HepG2 (cell line): ENCODE data around the gene QKI.

ENCODE experiments used
- CHCHD3 ChIP-seq: sonication (generic); formaldehyde crosslinking; IDR thresholded peaks from 2 replicates; pipeline ENCODE4 v1.8.0; 2022; ENCODE audit warnings: mild to moderate bottlenecking, missing genetic modification reagents, moderate library complexity
- EP300 ChIP-seq, 3 experiments: sonication (generic) in 1 of 3; formaldehyde crosslinking in 1 of 3; IDR thresholded peaks; 2 replicates each; pipeline versions ENCODE4 v1.5.1 to v1.6.1; 2011 to 2020; ENCODE audit warnings: low read depth in 2 of 3, low read length in 2 of 3, borderline replicate concordance in 1 of 3, improper control_type of control experiment in 1 of 3, mild to moderate bottlenecking in 1 of 3, missing genetic modification reagents in 1 of 3, moderate library complexity in 1 of 3
- POLR2A ChIP-seq, 2 experiments: IDR thresholded peaks; 2 replicates each; pipeline ENCODE4 v1.6.1; 2011; ENCODE audit warnings: low read depth in 2 of 2, low read length in 2 of 2, mild to moderate bottlenecking in 1 of 2, moderate library complexity in 1 of 2; ENCODE audit not compliant: insufficient read depth in 1 of 2
- POLR2AphosphoS5 ChIP-seq: IDR thresholded peaks from 2 replicates; pipeline ENCODE4 v1.6.1; 2012; ENCODE audit warnings: low read depth, low read length
- RAD21 ChIP-seq: fragments of 450-650 bp; formaldehyde crosslinking; IDR thresholded peaks from 2 replicates; pipeline ENCODE4 v1.5.0; 2020; ENCODE audit warnings: mild to moderate bottlenecking
- YEATS2 ChIP-seq: sonication (generic); formaldehyde crosslinking; IDR thresholded peaks from 2 replicates; pipeline ENCODE4 v1.4.0; 2020; ENCODE audit warnings: missing genetic modification reagents, borderline replicate concordance
- ZNF558 ChIP-seq: sonication (generic); formaldehyde crosslinking; IDR thresholded peaks from 2 replicates; pipeline ENCODE4 v1.9.0; 2022; ENCODE audit warnings: mild to moderate bottlenecking, missing genetic modification reagents, borderline replicate concordance
- ZNF577 ChIP-seq: sonication (generic); formaldehyde crosslinking; IDR thresholded peaks from 2 replicates; pipeline ENCODE4 v1.4.0; 2020; ENCODE audit warnings: mild to moderate bottlenecking, low read depth, missing genetic modification reagents, borderline replicate concordance
- ZNF747 ChIP-seq: sonication (generic); formaldehyde crosslinking; IDR thresholded peaks from 2 replicates; pipeline ENCODE4 v1.8.1; 2023; ENCODE audit warnings: missing genetic modification reagents, mild to moderate bottlenecking, borderline replicate concordance
- TF ChIP-seq, protein P1 (sequence below): sonication (generic); formaldehyde crosslinking; IDR thresholded peaks from 2 replicates; pipeline ENCODE4 v1.5.0; 2020; ENCODE audit warnings: mild to moderate bottlenecking, missing genetic modification reagents, moderate library complexity

DNA sequence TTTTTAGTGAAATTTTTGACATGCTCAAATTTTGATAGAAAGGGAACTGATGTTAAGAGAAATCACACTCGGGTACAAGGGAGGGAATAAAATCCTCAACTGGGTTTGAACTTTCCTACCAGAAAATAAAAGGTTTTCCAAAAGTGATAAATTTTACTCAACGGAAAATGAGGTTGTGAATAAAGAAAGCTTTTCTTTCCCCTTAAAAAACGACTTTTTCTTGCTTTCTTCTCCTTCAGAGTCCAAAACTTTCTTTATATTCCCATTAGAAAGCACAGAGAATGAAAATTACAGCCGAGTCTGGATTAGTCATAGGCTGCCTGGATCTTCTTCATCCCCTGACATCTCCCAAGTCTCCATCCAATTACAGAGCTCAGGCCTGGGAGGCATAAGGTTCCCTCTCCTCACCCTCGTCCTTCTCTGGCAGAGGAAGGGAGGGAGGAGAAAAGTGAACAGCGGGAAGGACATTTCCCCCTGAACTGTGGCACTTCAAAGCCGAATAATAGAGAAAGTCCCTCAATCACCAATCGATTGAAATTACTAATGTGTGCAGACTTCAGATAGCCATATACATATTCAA is 28.1 kb upstream of the QKI start:
- TF ChIP-seq YEATS2 = no peak
- no peak for TF ChIP-seq ZNF577 (CRISPR knock-in tag)
- TF ChIP-seq, protein P1, sequence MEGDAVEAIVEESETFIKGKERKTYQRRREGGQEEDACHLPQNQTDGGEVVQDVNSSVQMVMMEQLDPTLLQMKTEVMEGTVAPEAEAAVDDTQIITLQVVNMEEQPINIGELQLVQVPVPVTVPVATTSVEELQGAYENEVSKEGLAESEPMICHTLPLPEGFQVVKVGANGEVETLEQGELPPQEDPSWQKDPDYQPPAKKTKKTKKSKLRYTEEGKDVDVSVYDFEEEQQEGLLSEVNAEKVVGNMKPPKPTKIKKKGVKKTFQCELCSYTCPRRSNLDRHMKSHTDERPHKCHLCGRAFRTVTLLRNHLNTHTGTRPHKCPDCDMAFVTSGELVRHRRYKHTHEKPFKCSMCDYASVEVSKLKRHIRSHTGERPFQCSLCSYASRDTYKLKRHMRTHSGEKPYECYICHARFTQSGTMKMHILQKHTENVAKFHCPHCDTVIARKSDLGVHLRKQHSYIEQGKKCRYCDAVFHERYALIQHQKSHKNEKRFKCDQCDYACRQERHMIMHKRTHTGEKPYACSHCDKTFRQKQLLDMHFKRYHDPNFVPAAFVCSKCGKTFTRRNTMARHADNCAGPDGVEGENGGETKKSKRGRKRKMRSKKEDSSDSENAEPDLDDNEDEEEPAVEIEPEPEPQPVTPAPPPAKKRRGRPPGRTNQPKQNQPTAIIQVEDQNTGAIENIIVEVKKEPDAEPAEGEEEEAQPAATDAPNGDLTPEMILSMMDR (CRISPR knock-in tag) = no peak
- TF ChIP-seq CHCHD3 (CRISPR knock-in tag) = no peak
- TF ChIP-seq POLR2AphosphoS5 = no peak
- no peak for TF ChIP-seq POLR2A (IDR thresholded peaks at IDR 0.05; ENCODE audit: insufficient read depth in 1 of 2, low read depth in 2 of 2, low read length in 2 of 2)
- TF ChIP-seq EP300 (IDR thresholded peaks at IDR 0.05; ENCODE audit: low read depth in 2 of 2, low read length in 2 of 2) = no peak
- TF ChIP-seq EP300 (CRISPR knock-in tag; IDR thresholded peaks at IDR 0.05; ENCODE audit: borderline replicate concordance) = no peak
- no peak for TF ChIP-seq ZNF747
- no peak for TF ChIP-seq RAD21 (CRISPR knock-in tag)
- no peak for TF ChIP-seq ZNF558
